ENCODE results near the gene CHD6.

Gene CHD6

DNA sequence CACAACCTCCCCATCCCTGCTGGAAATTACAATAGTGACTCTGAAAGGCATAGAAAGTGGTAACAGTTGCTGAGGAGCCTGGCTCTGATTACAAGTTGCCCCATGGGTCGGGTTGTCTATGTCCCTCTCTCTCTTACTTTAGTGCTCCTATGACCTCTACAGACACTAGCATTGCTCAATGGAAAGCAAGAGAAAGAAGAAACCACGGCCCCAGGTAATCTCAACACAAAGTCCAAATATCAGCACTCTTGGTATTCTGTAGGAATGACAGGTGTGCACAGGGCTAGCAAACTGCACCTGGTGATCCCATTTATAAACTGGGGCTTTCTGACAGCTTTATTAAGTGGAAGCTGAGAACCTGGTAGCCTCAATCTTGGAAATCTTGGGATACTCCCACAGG, 171.2 kb downstream of the CHD6 start:
- peaks cover 66% of the 10 kb centered on the region for H3K36me3 Mint-ChIP-seq (ENCODE audit: low read depth)
- no peak overlapping the region for H3K4me3 Mint-ChIP-seq
- H3K27ac Mint-ChIP-seq: no peak overlapping the region
- H3K4me1 Mint-ChIP-seq (ENCODE audit: low read depth): peaks cover 8% of the 10 kb centered on the region
- H3K9me3 Mint-ChIP-seq: no peaks in the 10 kb centered on the region
- H3K27me3 Mint-ChIP-seq (ENCODE audit: low read depth): no peaks in the 10 kb centered on the region

DNA sequence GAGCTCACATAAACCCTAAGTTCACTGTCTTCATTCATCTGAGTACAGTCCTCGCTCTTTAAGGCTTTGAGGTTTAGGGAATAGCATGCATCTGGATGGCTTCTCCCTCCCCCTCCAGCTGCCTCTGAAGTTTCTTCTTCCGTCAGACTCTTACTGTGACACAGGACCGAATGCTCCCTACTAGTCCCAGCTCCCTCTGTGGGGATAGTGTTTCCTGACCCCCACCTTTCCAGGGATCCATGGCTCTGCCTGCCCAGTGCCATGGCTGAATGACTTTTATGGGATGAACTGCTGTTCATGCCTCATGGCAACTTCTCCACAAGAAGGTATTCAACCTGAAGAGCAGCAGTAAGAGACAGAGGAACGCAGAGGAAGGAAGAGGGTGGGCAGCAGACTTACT, 171.7 kb downstream of the CHD6 start:
- Mint-ChIP-seq H3K36me3 (ENCODE audit: low read depth) (peaks cover 68% of the 10 kb centered on the region), H3K4me3 (no peak overlapping the region), H3K27ac (no peak overlapping the region), H3K9me3 (no peaks in the 10 kb centered on the region), H3K4me1 (ENCODE audit: low read depth) (peaks cover 10% of the 10 kb centered on the region), H3K27me3 (ENCODE audit: low read depth) (no peaks in the 10 kb centered on the region)

DNA sequence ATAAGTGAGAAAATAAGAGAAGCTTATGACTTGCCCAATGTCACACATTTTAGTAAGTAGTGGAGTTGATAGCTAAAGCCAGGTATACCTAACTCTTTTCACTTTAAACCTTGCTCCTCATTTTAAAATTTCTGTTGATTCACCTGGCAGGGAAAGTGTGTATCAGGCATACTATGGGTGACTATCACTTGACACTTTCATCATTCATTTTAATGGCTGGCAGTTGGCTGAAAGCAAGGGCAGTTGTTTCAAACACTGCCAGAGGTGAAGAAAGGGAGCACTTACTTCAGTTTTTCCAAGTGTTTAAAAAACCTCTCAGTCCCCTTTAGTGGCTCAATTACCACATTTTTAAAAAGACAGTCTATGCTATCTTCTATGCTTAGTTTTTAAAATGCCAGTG, 173.4 kb downstream of the CHD6 start:
- H3K27me3 Mint-ChIP-seq (ENCODE audit: low read depth): no peaks in the 10 kb centered on the region
- H3K27ac Mint-ChIP-seq: no peak overlapping the region
- H3K9me3 Mint-ChIP-seq: no peaks in the 10 kb centered on the region
- H3K4me1 Mint-ChIP-seq (ENCODE audit: low read depth): peaks cover 13% of the 10 kb centered on the region
- no peak overlapping the region for H3K4me3 Mint-ChIP-seq
- H3K36me3 Mint-ChIP-seq (ENCODE audit: low read depth): peaks cover 62% of the 10 kb centered on the region

DNA sequence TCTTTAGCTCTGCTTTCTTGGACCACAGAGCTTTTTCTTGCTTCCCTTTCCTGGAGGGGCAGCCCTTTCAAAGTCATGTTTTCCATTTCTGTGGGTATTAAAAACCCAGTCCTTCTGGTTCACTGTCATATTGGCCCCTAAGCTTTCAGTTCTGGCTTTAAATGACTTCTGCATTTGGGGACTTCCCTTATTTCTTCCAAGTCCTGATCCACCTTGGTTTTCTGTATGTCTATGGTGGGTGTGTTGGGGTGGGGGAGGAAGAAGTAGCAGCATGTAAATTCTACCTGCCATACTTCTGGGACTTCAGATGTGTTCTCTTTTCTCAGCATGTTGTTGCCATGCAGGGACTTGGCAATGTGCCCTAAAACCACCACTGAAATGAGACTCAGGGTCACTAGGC, 174.5 kb downstream of the CHD6 start:
- Mint-ChIP-seq H3K4me3 (no peak overlapping the region), H3K4me1 (ENCODE audit: low read depth) (peaks cover 19% of the 10 kb centered on the region), H3K36me3 (ENCODE audit: low read depth) (peaks cover 65% of the 10 kb centered on the region), H3K9me3 (no peaks in the 10 kb centered on the region), H3K27me3 (ENCODE audit: low read depth) (no peaks in the 10 kb centered on the region), H3K27ac (peak overlapping the region; percentile 60)

DNA sequence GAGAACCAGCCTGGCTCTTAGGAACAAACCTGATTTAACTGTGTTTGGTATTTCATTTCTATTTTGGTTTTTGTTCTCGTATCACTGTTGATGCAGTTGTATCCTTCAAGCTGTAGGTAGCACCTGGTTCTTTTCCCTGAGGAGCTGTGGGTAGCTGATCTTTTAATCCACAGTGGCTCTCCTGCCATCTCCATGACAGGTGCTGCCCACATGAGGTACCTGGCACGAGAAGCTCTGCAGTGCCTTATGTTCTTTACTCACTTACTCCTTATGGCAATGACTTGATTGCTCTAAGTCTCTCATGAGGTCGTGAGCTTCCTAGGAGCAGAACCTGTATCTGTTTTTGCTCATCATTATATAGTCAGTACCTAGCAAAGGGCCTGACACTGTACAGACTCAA, 177.3 kb downstream of the CHD6 start:
- peaks cover 7% of the 10 kb centered on the region for H3K9me3 Mint-ChIP-seq
- peaks cover 32% of the 10 kb centered on the region for H3K4me1 Mint-ChIP-seq (ENCODE audit: low read depth)
- no peaks in the 10 kb centered on the region for H3K27me3 Mint-ChIP-seq (ENCODE audit: low read depth)
- H3K4me3 Mint-ChIP-seq: no peak overlapping the region
- peaks cover 59% of the 10 kb centered on the region for H3K36me3 Mint-ChIP-seq (ENCODE audit: low read depth)
- H3K27ac Mint-ChIP-seq: no peak overlapping the region

DNA sequence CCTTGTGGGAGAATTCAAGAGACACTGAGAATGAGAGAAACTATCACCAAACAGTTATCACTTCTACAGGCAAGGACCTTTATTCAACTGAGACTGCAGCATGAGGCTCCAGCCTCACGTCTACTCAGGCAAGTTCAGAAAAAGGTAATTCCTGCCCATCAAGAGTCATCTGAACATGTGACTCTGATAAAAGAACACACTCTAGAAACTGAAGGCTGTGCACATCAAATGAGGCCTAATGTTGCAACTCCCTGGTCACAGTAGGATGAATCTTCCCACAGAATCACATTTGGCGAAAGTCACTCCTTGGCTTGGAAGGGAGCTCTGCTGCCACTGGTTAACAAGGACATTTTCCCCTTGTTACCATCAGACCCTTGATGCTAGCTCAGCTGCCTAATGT, 180.3 kb downstream of the CHD6 start:
- H3K4me3 Mint-ChIP-seq: no peak overlapping the region
- H3K27ac Mint-ChIP-seq: no peak overlapping the region
- peaks cover 48% of the 10 kb centered on the region for H3K4me1 Mint-ChIP-seq (ENCODE audit: low read depth)
- no peaks in the 10 kb centered on the region for H3K27me3 Mint-ChIP-seq (ENCODE audit: low read depth)
- peaks cover 60% of the 10 kb centered on the region for H3K36me3 Mint-ChIP-seq (ENCODE audit: low read depth)
- H3K9me3 Mint-ChIP-seq: peaks cover 18% of the 10 kb centered on the region

DNA sequence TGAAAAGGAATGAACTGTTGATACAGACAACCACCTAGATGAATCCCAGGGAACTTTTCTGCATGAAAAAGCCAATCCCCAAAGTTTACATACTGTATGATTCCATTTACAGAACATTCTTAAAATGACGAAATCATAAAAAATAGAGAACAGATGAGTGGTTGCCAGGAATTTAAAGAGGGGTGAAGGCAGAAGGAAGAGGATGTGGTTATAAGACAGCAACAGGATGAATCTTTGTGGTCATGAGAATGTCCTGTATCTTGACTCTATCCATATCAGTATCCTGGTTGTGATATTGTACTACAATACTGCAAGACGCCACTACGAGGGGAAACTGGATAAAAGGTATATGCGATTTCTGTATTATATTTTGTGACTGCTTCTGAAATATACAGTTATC, 181.5 kb downstream of the CHD6 start:
- H3K4me3 Mint-ChIP-seq: peak overlapping the region; percentile 11
- peaks cover 54% of the 10 kb centered on the region for H3K4me1 Mint-ChIP-seq (ENCODE audit: low read depth)
- H3K36me3 Mint-ChIP-seq (ENCODE audit: low read depth): peaks cover 57% of the 10 kb centered on the region

DNA sequence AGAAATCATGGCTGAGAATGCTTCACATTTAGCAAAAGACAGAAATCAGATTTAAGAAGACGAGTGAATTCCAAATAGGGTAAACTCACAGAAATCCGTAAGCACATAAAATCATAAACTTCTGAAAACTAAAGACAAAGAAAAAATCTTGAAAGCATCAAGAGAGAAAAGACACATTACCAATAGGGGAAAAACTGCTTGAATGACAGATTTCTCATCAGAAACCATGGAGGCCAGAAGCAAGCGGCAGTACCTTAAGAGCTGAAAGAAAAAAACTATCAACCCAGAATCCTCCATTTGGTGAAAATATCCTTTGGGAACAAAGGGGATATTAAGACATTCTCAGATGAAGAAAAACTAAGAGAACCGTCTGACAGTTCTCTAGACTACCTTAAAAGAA, 185.0 kb downstream of the CHD6 start:
- peaks cover 62% of the 10 kb centered on the region for H3K4me1 Mint-ChIP-seq (ENCODE audit: low read depth)
- peak overlapping the region; percentile 78 for H3K27ac Mint-ChIP-seq
- H3K4me3 Mint-ChIP-seq: no peak overlapping the region
- no peaks in the 10 kb centered on the region for H3K27me3 Mint-ChIP-seq (ENCODE audit: low read depth)
- H3K36me3 Mint-ChIP-seq (ENCODE audit: low read depth): peaks cover 54% of the 10 kb centered on the region
- H3K9me3 Mint-ChIP-seq: peaks cover 23% of the 10 kb centered on the region

More for the DNA sequence above, 181.5 kb downstream of the CHD6 start:
- Mint-ChIP-seq H3K27me3 (ENCODE audit: low read depth) (no peaks in the 10 kb centered on the region), H3K9me3 (peaks cover 18% of the 10 kb centered on the region), H3K27ac (peak overlapping the region; percentile 45)

DNA sequence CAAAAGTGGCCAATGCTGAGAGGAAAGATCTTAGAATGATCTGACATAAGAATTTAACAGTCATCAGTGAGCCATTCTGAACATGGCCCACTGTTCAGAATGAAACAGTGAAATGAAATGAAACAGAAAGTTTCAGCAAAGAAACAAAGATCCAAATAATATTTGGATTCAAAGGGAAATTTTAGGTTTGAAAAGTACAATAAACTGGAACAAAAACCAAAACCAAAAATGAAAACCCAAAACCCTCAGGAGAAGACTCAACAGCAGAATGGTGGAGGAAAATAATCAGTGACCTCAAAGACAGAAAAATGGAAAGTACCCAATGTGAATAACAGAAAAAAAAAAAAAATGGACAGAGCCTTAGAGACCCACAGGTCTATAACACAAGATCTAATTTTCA, 185.4 kb downstream of the CHD6 start:
- H3K4me3 Mint-ChIP-seq: peak overlapping the region; percentile 57
- peaks cover 66% of the 10 kb centered on the region for H3K4me1 Mint-ChIP-seq (ENCODE audit: low read depth)
- no peaks in the 10 kb centered on the region for H3K27me3 Mint-ChIP-seq (ENCODE audit: low read depth)
- peaks cover 58% of the 10 kb centered on the region for H3K36me3 Mint-ChIP-seq (ENCODE audit: low read depth)
- peaks cover 23% of the 10 kb centered on the region for H3K9me3 Mint-ChIP-seq
- H3K27ac Mint-ChIP-seq: peak overlapping the region; percentile 78

DNA sequence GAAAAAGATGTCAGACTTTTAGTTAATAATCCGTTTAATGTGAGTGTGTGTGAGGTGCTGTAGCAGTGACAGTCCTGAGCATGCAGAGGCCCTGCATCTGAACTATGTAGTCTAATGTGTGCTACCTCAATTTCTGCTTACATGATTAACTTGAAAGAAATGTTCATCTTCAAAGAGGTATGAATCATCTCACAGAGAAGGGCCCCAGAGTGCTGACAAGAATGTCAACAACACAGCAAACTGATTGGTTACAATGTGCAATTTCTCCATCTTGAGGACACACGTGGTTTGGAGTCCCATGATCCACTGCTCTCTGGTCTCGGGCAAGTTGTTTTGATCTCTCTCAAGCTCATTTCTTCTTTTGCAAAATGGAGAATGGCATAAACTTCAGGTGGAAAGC, 189.9 kb downstream of the CHD6 start:
- H3K4me3 Mint-ChIP-seq: peak overlapping the region; percentile 16
- H3K36me3 Mint-ChIP-seq (ENCODE audit: low read depth): peaks cover 67% of the 10 kb centered on the region
- peaks cover 5% of the 10 kb centered on the region for H3K9me3 Mint-ChIP-seq

DNA sequence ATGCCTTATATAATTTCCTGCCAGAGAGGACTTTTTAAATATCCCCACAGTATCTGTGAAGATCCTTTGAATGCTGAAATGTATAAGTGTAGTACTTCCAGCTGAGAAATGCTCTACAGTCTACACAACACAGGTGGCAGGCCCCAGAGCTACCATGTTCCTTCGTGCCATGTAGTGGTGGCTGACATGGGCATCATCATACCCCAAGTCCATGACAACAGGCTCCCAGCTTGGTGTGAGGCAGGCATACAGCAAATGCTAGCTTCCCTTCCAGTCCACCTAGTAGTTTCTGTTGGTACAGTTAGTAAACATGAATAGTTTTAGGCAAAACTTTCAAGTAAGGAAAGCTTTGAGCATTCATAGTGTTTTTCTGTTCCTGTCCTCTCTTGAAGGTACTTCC, 190.3 kb downstream of the CHD6 start:
- peaks cover 67% of the 10 kb centered on the region for H3K36me3 Mint-ChIP-seq (ENCODE audit: low read depth)
- no peaks in the 10 kb centered on the region for H3K27me3 Mint-ChIP-seq (ENCODE audit: low read depth)
- H3K4me3 Mint-ChIP-seq: no peak overlapping the region
- peaks cover 39% of the 10 kb centered on the region for H3K4me1 Mint-ChIP-seq (ENCODE audit: low read depth)
- H3K9me3 Mint-ChIP-seq: peaks cover 5% of the 10 kb centered on the region
- peak overlapping the region; percentile 91 for H3K27ac Mint-ChIP-seq

More for the DNA sequence above, 189.9 kb downstream of the CHD6 start:
- peak overlapping the region; percentile 91 for H3K27ac Mint-ChIP-seq
- no peaks in the 10 kb centered on the region for H3K27me3 Mint-ChIP-seq (ENCODE audit: low read depth)
- H3K4me1 Mint-ChIP-seq (ENCODE audit: low read depth): peaks cover 43% of the 10 kb centered on the region

DNA sequence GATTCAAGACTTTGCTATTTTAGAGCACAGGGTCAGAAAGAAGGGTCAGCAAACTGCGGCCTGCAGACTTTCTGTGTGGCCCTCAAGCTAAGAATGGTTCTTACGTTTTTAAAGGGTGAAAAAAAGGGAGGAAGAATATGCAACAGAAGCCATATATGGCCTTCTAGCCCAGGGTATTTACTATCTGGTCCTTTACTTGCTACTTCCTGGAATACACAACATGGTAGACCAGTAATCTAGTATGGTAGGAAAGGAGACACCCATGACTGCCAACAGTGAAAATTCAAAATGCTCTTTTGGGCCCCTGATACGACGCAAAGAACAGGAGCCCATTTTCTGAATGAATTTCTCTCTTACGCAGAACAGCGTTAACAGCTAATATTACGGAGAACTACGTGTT, 191.2 kb downstream of the CHD6 start:
- Mint-ChIP-seq H3K27ac (peak overlapping the region; percentile 53), H3K4me3 (no peak overlapping the region), H3K27me3 (ENCODE audit: low read depth) (no peaks in the 10 kb centered on the region), H3K4me1 (ENCODE audit: low read depth) (peaks cover 35% of the 10 kb centered on the region), H3K36me3 (ENCODE audit: low read depth) (peaks cover 69% of the 10 kb centered on the region), H3K9me3 (peaks cover 5% of the 10 kb centered on the region)

DNA sequence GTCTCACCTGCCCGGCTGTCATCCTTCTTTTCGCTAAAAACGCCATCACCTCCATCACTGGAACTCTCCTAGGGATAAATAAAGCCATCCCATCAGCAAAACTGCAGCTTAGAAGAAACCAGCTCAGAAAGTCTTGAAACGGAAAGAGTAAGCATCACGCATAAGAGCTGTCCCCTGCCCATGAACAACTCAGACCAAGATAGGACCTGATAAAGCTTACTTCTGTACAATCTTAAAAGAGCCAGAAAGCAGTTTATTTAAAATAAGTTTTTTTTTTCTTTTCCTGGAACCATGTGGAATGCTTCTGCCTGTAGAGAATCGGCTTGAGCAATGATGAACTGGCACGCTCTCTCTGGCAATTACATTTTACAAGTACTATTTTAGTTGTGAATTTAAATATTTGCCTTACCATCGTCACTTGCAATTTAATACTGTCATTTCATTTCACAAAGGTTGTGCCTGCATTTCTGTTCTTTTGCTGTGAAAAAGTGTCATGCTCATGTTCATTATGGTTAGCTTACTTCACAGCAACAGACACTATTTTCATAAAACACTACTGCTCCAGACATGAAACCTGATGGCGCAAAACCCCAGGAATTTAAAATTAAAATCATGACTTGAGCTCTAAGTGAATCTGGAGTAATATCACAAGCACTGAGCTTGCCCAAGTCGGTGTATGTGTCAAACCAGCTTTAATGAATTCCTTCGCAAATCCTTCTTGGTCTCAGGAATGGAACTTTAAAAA, 191.9 kb downstream of the CHD6 start:
- peaks cover 76% of the 10 kb centered on the region for H3K36me3 Mint-ChIP-seq (ENCODE audit: low read depth)
- no peak overlapping the region for H3K27ac Mint-ChIP-seq
- peaks cover 5% of the 10 kb centered on the region for H3K9me3 Mint-ChIP-seq
- no peak overlapping the region for H3K4me3 Mint-ChIP-seq
- H3K4me1 Mint-ChIP-seq (ENCODE audit: low read depth): peaks cover 41% of the 10 kb centered on the region
- no peaks in the 10 kb centered on the region for H3K27me3 Mint-ChIP-seq (ENCODE audit: low read depth)

DNA sequence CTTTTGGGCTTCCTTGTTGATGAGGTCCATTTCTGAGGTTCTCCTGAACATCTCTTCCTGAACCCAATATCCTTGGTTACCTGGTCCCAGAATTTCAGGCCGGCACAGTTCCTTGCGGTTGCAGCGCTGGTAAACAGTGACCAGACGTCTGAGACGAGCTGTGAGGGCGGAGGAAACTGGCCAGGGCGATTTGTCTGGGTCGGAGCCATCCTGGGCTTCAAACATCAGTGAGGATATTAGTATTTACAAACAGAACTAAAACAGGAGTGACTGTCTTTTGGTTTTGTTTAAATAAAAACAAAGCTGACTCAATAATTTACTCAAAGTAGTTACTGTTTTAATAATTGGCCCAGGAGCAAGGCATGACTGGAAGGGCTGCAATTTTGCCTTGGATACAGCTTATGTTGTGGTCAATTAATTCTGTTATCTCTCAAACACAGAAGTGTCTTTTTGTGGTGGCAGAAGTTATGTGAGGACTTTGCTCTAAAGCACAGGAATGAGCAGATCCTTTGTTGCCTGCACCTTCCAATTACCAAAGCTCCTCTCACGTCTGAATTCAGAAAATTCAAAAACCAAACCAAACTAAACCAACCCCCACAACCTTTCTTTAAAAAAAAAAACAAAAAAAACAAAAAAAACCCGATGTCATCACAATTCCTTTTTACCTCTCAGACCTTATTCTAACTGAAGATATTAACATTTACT, 192.8 kb downstream of the CHD6 start:
- Mint-ChIP-seq H3K27me3 (ENCODE audit: low read depth) (no peaks in the 10 kb centered on the region), H3K4me3 (no peak overlapping the region), H3K9me3 (peaks cover 5% of the 10 kb centered on the region), H3K27ac (no peak overlapping the region), H3K4me1 (ENCODE audit: low read depth) (peaks cover 45% of the 10 kb centered on the region), H3K36me3 (ENCODE audit: low read depth) (peaks cover 82% of the 10 kb centered on the region)

DNA sequence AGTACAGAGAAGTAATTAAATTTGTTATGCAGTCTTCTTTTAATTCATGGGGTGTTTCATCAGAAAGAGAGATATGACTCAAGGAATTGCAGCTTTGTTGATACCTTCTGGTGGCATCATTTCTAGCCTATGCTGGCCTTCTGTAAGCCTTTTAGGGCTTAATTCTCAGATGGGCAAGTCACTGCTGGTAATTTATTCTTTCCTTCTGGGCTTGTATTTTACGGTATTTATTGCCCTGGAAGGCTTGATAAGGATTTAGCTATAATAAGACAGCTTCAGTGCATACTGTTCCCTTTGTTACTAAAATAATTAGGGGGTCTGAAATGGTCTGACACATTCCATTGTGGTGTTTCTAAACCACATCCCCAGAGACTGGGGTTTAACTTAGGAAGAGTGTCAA, 193.6 kb downstream of the CHD6 start:
- Mint-ChIP-seq H3K27me3 (ENCODE audit: low read depth) (no peaks in the 10 kb centered on the region), H3K36me3 (ENCODE audit: low read depth) (peaks cover 84% of the 10 kb centered on the region), H3K9me3 (peaks cover 5% of the 10 kb centered on the region), H3K4me3 (no peak overlapping the region), H3K4me1 (ENCODE audit: low read depth) (peaks cover 45% of the 10 kb centered on the region), H3K27ac (no peak overlapping the region)

All from T-helper 1 cell treated with Interleukin-12 subunit alpha and Interleukin-12 subunit beta and Interleukin-4 antibody, amounts not matched to agents 30 μg/mL and 1 μg/mL, for 36 hours (primary cell).